K562 (cell line): Measurements from ENCODE around the gene LRP1-AS. TPM values are rescaled to one million over a fixed set of nuclear protein-coding genes. Genes with fewer than 3 reads are reported as not detected.

Experiments used
- ATAC-seq: fragments of 200-7000 bp; cut with Tn5 transposase; 3 replicates; pipeline ENCODE4 v1.9.1; 2020; ENCODE audit warnings: moderate library complexity
- BruUV-seq: library from RNA; stranded (reverse); fragments of 400-500 nt; replicated peaks from 2 replicates; lab custom pipeline; 2021; lab: Mats Ljungman, UMichigan
- CTCF ChIA-PET: fragments of 300-600 bp; formaldehyde crosslinking; extraction: SDS; loops from one replicate; lab custom pipeline; 2021; ENCODE audit warnings: low intra/inter-chr PET ratio; lab: Yijun Ruan, JAX
- POLR2A ChIA-PET: fragments of 300-600, 350-650 bp; sonication (Branson Sonifier 250); formaldehyde crosslinking; extraction: SDS; loops from one replicate; lab custom pipeline; 2021; ENCODE audit warnings: antibody characterized with exemption, inconsistent platforms; lab: Yijun Ruan, JAX
- DNase-seq, 4 experiments: peaks; one replicate each; pipeline versions ENCODE4 v3.0.0 to v3.0.0-alpha.2; 2011 to 2018; ENCODE audit warnings: low spot score in 3 of 4, mixed read lengths in 3 of 4; ENCODE audit errors: extremely low read depth in 1 of 4
- FAIRE-seq: peaks from 2 replicates; lab custom pipeline; 2011; peaks lifted over from hg19 to GRCh38; lab: Jason Lieb, UNC
- H2AFZ ChIP-seq: 2 replicates; pipeline ENCODE4 v1.6.0; 2011; ENCODE audit warnings: low read depth, low read length, control low read depth, inconsistent platforms
- H3K27ac ChIP-seq: fragments of 200-600 bp; 3 replicates; pipeline ENCODE4 v1.8.0; 2011; ENCODE audit warnings: low read depth, mild to moderate bottlenecking, control low read depth, inconsistent platforms, low read length, moderate library complexity, mixed read lengths; ENCODE audit errors: extremely low read depth
- H3K27me3 ChIP-seq, 2 experiments: fragments of 300-600 bp in 1 of 2; 2 replicates in 1 of 2; 3 replicates in 1 of 2; pipeline versions ENCODE4 v1.6.0 to v1.8.0; 2011; ENCODE audit warnings: inconsistent platforms in 2 of 2, low read length in 2 of 2, mild to moderate bottlenecking in 1 of 2, mixed read lengths in 1 of 2, moderate library complexity in 1 of 2; ENCODE audit not compliant: control insufficient read depth in 2 of 2, insufficient read depth in 2 of 2
- H3K36me3 ChIP-seq: fragments of 300-600 bp; 3 replicates; pipeline ENCODE4 v1.8.0; 2011; ENCODE audit warnings: mild to moderate bottlenecking, low read length, inconsistent platforms; ENCODE audit not compliant: control insufficient read depth, insufficient read depth
- H3K4me1 ChIP-seq, 2 experiments: fragments of 200-600 bp in 1 of 2; replicated peaks in 1 of 2; 2 replicates in 1 of 2; 3 replicates in 1 of 2; pipeline versions ENCODE4 v1.5.1 to v1.8.0; 2011; ENCODE audit warnings: inconsistent platforms in 2 of 2, low read length in 2 of 2, mild to moderate bottlenecking in 1 of 2, mixed read lengths in 1 of 2, moderate library complexity in 1 of 2; ENCODE audit not compliant: control insufficient read depth in 2 of 2, insufficient read depth in 2 of 2
- H3K4me2 ChIP-seq: 2 replicates; pipeline ENCODE4 v1.6.1; 2011; ENCODE audit warnings: low read length, control low read depth, inconsistent platforms, mixed read lengths; ENCODE audit not compliant: insufficient read depth
- H3K4me3 ChIP-seq: fragments of 200-600 bp; sonication (generic), shearing (Covaris generic); 2 replicates; pipeline ENCODE4 v1.5.1; 2016; ENCODE audit warnings: control low read depth, inconsistent platforms
- H3K79me2 ChIP-seq: fragments of 200-600 bp; 3 replicates; pipeline ENCODE4 v1.8.0; 2011; ENCODE audit warnings: low read length, inconsistent platforms; ENCODE audit not compliant: control insufficient read depth, insufficient read depth
- H3K9ac ChIP-seq, 2 experiments: 2 replicates each; pipeline versions ENCODE4 v1.6.0 to v1.6.1; 2011; ENCODE audit warnings: low read depth in 2 of 2, low read length in 2 of 2, control low read depth in 1 of 2, inconsistent platforms in 1 of 2, mild to moderate bottlenecking in 1 of 2, mixed read lengths in 1 of 2; ENCODE audit not compliant: insufficient read depth in 1 of 2
- H3K9me1 ChIP-seq: one replicate; pipeline ENCODE4 v1.6.0; 2011; ENCODE audit warnings: inconsistent platforms, mild to moderate bottlenecking, low read length, moderate library complexity; ENCODE audit not compliant: control insufficient read depth, insufficient read depth
- H3K9me3 ChIP-seq: replicated peaks from 2 replicates; pipeline ENCODE4 v1.5.1; 2011; ENCODE audit warnings: low read depth, low read length, inconsistent platforms; ENCODE audit not compliant: control insufficient read depth, insufficient read depth
- H4K20me1 ChIP-seq: replicated peaks from 2 replicates; pipeline ENCODE4 v1.6.1; 2011; ENCODE audit warnings: low read length, inconsistent platforms, mixed read lengths; ENCODE audit not compliant: control insufficient read depth, insufficient read depth
- ZNF121 ChIP-seq: sonication (generic); formaldehyde crosslinking; conservative IDR thresholded peaks from 2 replicates; pipeline ENCODE4 v1.8.0; 2022; ENCODE audit warnings: missing genetic modification reagents
- WGBS: fragments of 100-300 bp; shearing (Covaris generic); methylation state at CpG from one replicate; pipeline ENCODE4 v1.1.6; 2016; ENCODE audit warnings: low coverage, mixed read lengths; ENCODE audit not compliant: insufficient coverage; ENCODE audit errors: missing lambda C conversion rate; 5-methylcytosine and 5-hydroxymethylcytosine counted together
- in situ Hi-C: fragments of 300-500 bp; cut with MboI; formaldehyde crosslinking; loops from 4 replicates; pipeline ENCODE4 v1.15.0; 2018; ENCODE audit warnings: inconsistent platforms, mixed read lengths
- intact Hi-C: fragments of 100-400 bp; cut with micrococcal nuclease; formaldehyde crosslinking; loops from 2 replicates; pipeline ENCODE4 v1.14.2; 2022
- polyA plus RNA-seq, 8 experiments: library from polyadenylated mRNA; depleted of rRNA in 4 of 8; stranded (reverse) in 5 of 8; unstranded in 3 of 8; fragments of >200 nt; fragmentation: Nextera tagmentation in 2 of 8; fragmentation: Illumina TruSeq in 1 of 8; extraction: Ambion mirVana in 2 of 8; extraction: Trizol in 1 of 8; gene quantifications; 2 replicates each; pipeline versions ENCODE4 v1.2.1 to v1.2.3, GENCODE V29; 2011 to 2014; ENCODE audit warnings: inconsistent platforms in 1 of 8, missing spikeins in 1 of 8
- total RNA-seq, 7 experiments: library from RNA; depleted of rRNA in 6 of 7; stranded (reverse); fragments of >200 nt in 6 of 7; fragmentation: Illumina TruSeq in 2 of 7; extraction: Trizol in 2 of 7; gene quantifications; 2 replicates each; pipeline versions ENCODE4 v1.2.1 to v1.2.3, GENCODE V29; 2011 to 2021; ENCODE audit warnings: low replicate concordance in 1 of 7
- TF ChIP-seq, protein P1 (sequence below), 3 experiments: IDR thresholded peaks in 2 of 3; conservative IDR thresholded peaks in 1 of 3; 2 replicates each; pipeline ENCODE4 v1.5.1; 2011 to 2012; ENCODE audit warnings: low read length in 3 of 3, mild to moderate bottlenecking in 3 of 3, control low read depth in 2 of 3, improper control_type of control experiment in 1 of 3, inconsistent platforms in 1 of 3, low read depth in 1 of 3, mixed read lengths in 1 of 3, moderate library complexity in 1 of 3; ENCODE audit not compliant: insufficient read depth in 2 of 3
- TF ChIP-seq, protein P2 (sequence below), 3 experiments: fragments of 200-800 bp in 1 of 3; sonication (Bioruptor generic) in 1 of 3; sonication (generic) in 1 of 3; formaldehyde crosslinking in 1 of 3; IDR thresholded peaks; 2 replicates each; pipeline versions ENCODE4 v1.6.1 to v1.8.0; 2016 to 2022; ENCODE audit warnings: mild to moderate bottlenecking in 2 of 3, missing compliant biosample characterization in 2 of 3, missing genetic modification characterization in 2 of 3, missing genetic modification reagents in 1 of 3

Gene LRP1-AS
- total and polyA plus RNA-seq, 9 of the 15 experiments (the other 6 are each of a cell fraction or from before 2014, with no cell fraction given) = not detected

DNA sequence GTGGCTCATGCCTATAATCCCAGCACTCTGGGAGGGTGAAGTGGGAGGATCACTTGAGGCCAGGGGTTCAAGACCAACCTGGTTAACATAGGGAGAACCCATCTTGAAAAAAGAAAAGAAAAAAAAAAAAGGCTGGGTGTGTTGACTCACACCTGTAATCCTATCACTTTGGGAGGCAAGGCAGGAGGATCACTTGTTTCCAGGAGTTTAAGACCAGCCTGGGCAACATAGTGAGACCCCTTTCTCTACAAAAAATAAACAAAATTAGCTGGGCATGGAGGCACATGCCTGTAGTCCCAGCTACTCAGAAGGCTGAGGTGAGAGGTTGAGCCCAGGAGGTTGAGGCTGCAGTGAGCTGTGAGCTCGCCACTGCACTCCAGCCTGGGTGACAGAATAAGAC, 23.0 kb upstream of the LRP1-AS start:
- Histone ChIP-seq H3K9me3 (no peaks in the 10 kb centered on the region), H3K79me2 (no peaks in the 10 kb centered on the region), H3K9me1 (no peaks in the 10 kb centered on the region), H3K27me3 (peaks cover 3 to 55% of the 10 kb centered on the region in 2 experiments; a peak in 3 of 5 replicates), H3K9ac (no peak overlapping the region), H3K4me2 (no peak overlapping the region), H2AFZ (no peak overlapping the region), H4K20me1 (peaks cover 11% of the 10 kb centered on the region; the same call in 1 of the 2 replicates), H3K27ac (no peak overlapping the region), H3K4me1 (peaks cover 4 to 39% of the 10 kb centered on the region in 2 experiments; a peak in 3 of 5 replicates), H3K4me3 (no peak overlapping the region), H3K36me3 (no peaks in the 10 kb centered on the region)
- in situ Hi-C loops (no loop called here), intact Hi-C loops (no loop called here)
- no TSS peak for BruUV-seq
- DNase-seq (no peak), ATAC-seq (no peak), FAIRE-seq (no peak)
- POLR2A ChIA-PET = no interaction called here
- WGBS = 31% methylated on average over 1 of the region's 1 CpG
- TF ChIP-seq, protein P1, sequence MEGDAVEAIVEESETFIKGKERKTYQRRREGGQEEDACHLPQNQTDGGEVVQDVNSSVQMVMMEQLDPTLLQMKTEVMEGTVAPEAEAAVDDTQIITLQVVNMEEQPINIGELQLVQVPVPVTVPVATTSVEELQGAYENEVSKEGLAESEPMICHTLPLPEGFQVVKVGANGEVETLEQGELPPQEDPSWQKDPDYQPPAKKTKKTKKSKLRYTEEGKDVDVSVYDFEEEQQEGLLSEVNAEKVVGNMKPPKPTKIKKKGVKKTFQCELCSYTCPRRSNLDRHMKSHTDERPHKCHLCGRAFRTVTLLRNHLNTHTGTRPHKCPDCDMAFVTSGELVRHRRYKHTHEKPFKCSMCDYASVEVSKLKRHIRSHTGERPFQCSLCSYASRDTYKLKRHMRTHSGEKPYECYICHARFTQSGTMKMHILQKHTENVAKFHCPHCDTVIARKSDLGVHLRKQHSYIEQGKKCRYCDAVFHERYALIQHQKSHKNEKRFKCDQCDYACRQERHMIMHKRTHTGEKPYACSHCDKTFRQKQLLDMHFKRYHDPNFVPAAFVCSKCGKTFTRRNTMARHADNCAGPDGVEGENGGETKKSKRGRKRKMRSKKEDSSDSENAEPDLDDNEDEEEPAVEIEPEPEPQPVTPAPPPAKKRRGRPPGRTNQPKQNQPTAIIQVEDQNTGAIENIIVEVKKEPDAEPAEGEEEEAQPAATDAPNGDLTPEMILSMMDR (IDR thresholded peaks at IDR 0.05 in 2 of 3, conservative IDR thresholded peaks at IDR 0.05 in 1 of 3; ENCODE audit: insufficient read depth in 2 of 3, low read depth in 1 of 3, low read length in 3 of 3) = no peak
- TF ChIP-seq, protein P2, sequence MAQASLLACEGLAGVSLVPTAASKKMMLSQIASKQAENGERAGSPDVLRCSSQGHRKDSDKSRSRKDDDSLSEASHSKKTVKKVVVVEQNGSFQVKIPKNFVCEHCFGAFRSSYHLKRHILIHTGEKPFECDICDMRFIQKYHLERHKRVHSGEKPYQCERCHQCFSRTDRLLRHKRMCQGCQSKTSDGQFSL (CRISPR knock-in tag; IDR thresholded peaks at IDR 0.05) = no peak
- TF ChIP-seq, protein P2 (tag; IDR thresholded peaks at IDR 0.05) = no peak
- TF ChIP-seq ZNF121 (CRISPR knock-in tag) = peak; percentile 53; the same call in 1 of the 2 replicates
- CTCF ChIA-PET = no interaction called here
